Mesothelial cell of epicardium (in vitro differentiated cells): ENCODE measurements around the gene RBP5. TPM values are rescaled to one million over a fixed set of nuclear protein-coding genes. Genes with fewer than 3 reads are reported as not detected.

ENCODE experiments used
- DNase-seq, 2 experiments: peaks; one replicate each; pipeline ENCODE4 v3.0.0; 2021; ENCODE audit warnings: low spot score in 2 of 2; ENCODE audit not compliant: unreplicated experiment in 2 of 2
- H3K27ac Mint-ChIP-seq: 2 replicates; pipeline ENCODE4 v1.8.0; 2021; ENCODE audit warnings: mixed read lengths
- H3K27me3 Mint-ChIP-seq: 2 replicates; pipeline ENCODE4 v1.8.0; 2021; ENCODE audit warnings: low read depth, mixed read lengths
- H3K36me3 Mint-ChIP-seq: 2 replicates; pipeline ENCODE4 v1.8.0; 2021; ENCODE audit warnings: mixed read lengths
- H3K4me1 Mint-ChIP-seq: 2 replicates; pipeline ENCODE4 v1.8.0; 2021; ENCODE audit warnings: mixed read lengths
- H3K4me3 Mint-ChIP-seq: 2 replicates; pipeline ENCODE4 v1.8.0; 2021; ENCODE audit warnings: mild to moderate bottlenecking, moderate library complexity, mixed read lengths
- H3K9me3 Mint-ChIP-seq: 2 replicates; pipeline ENCODE4 v1.8.0; 2021; ENCODE audit warnings: mixed read lengths
- CTCF ChIP-seq: fragments of 200-600 bp; sonication (generic); IDR thresholded peaks from one replicate; pipeline ENCODE4 v1.5.0; 2021; ENCODE audit warnings: antibody characterized with exemption; ENCODE audit not compliant: unreplicated experiment
- total RNA-seq: library from RNA; stranded (reverse); gene quantifications from 3 replicates; pipeline ENCODE4 v1.2.1, GENCODE V29; 2021

RBP5 gene
- total RNA-seq, 1 donor from 2014 or later, result 2.1 TPM

GRCh38 chr12:7075939-7076338 is 52.8 kb downstream of the RBP5 start:
- Mint-ChIP-seq H3K4me3 (no peak overlapping the region), H3K4me1 (peaks cover 4% of the 10 kb centered on the region), H3K9me3 (no peaks in the 10 kb centered on the region), H3K27me3 (peaks cover 25% of the 10 kb centered on the region), H3K36me3 (peaks cover 2% of the 10 kb centered on the region), H3K27ac (no peak overlapping the region)
- no peak for DNase-seq
- TF ChIP-seq CTCF, result no peak

GRCh38 chr12:7075518-7075917 is 53.2 kb downstream of the RBP5 start:
- no peak for DNase-seq

GRCh38 chr12:7073946-7074345 is 54.7 kb downstream of the RBP5 start:
- peaks cover 25% of the 10 kb centered on the region for H3K27me3 Mint-ChIP-seq
- H3K9me3 Mint-ChIP-seq, result no peaks in the 10 kb centered on the region
- peaks cover 5% of the 10 kb centered on the region for H3K4me1 Mint-ChIP-seq
- no peak overlapping the region for H3K4me3 Mint-ChIP-seq
- TF ChIP-seq CTCF, result no peak
- DNase-seq, result no peak
- H3K36me3 Mint-ChIP-seq, result peaks cover 2% of the 10 kb centered on the region
- no peak overlapping the region for H3K27ac Mint-ChIP-seq

More at GRCh38 chr12:7075518-7075917, 53.2 kb downstream of the RBP5 start:
- no peak for TF ChIP-seq CTCF
- H3K4me1 Mint-ChIP-seq, result peaks cover 4% of the 10 kb centered on the region
- no peak overlapping the region for H3K4me3 Mint-ChIP-seq
- no peak overlapping the region for H3K27ac Mint-ChIP-seq
- no peaks in the 10 kb centered on the region for H3K9me3 Mint-ChIP-seq
- peaks cover 25% of the 10 kb centered on the region for H3K27me3 Mint-ChIP-seq
- H3K36me3 Mint-ChIP-seq, result peaks cover under 1% of the 10 kb centered on the region

Other genes with a start within 250 kb of the RBP5 start
- 11.6 to 14.4 TPM (median 13.4 TPM) in 3 replicates for gene LRRC23, start 224.1 kb downstream of the RBP5 start, total RNA-seq
- gene ENO2, start 214.3 kb downstream of the RBP5 start, total RNA-seq, result 30.2 to 30.7 TPM (median 30.2 TPM) in 3 replicates
- 193 to 205 TPM (median 195 TPM) in 3 replicates for gene ATN1, start 200.9 kb downstream of the RBP5 start, total RNA-seq
- gene RNU7-1, start 185.1 kb downstream of the RBP5 start, total RNA-seq, result not detected in 3 replicates
- 203 to 215 TPM (median 204 TPM) in 3 replicates for gene C12orf57, start 184.9 kb downstream of the RBP5 start, total RNA-seq
- 21.6 to 26.2 TPM (median 23.6 TPM) in 3 replicates for gene PTPN6, start 177.5 kb downstream of the RBP5 start, total RNA-seq
- gene PHB2, start 158.2 kb downstream of the RBP5 start, total RNA-seq, result 221 to 229 TPM (median 224 TPM) in 3 replicates
- gene EMG1, start 158.0 kb downstream of the RBP5 start, total RNA-seq, result 31.6 to 37.7 TPM (median 33.5 TPM) in 3 replicates
- 44.6 to 45.9 TPM (median 45.1 TPM) in 3 replicates for gene LPCAT3, start 110.4 kb downstream of the RBP5 start, total RNA-seq
- 46.1 to 47.3 TPM (median 46.7 TPM) in 3 replicates for gene C1S, start 68.2 kb downstream of the RBP5 start, total RNA-seq
- gene C1R, start 36.4 kb downstream of the RBP5 start, total RNA-seq, result 41.5 to 45.9 TPM (median 45.1 TPM) in 3 replicates
- gene C1RL, start 19.7 kb downstream of the RBP5 start, total RNA-seq, result 50.6 to 59.2 TPM (median 58.5 TPM) in 3 replicates
- 79.1 to 81.3 TPM (median 81.1 TPM) in 3 replicates for gene CLSTN3, start 1.5 kb upstream of the RBP5 start, total RNA-seq
- gene PEX5, start 60.8 kb upstream of the RBP5 start, total RNA-seq, result 47.5 to 50.4 TPM (median 49.4 TPM) in 3 replicates
- gene ACSM4, start 175.2 kb upstream of the RBP5 start, total RNA-seq, result not detected in 3 replicates